GM12878 (cell line): ENCODE results near the gene SAC3D1. TPM values are rescaled to one million over a fixed set of nuclear protein-coding genes. Genes with fewer than 3 reads are reported as not detected.

ENCODE experiments used
- BACH1 ChIP-seq: fragments of 450-650 bp; IDR thresholded peaks from 2 replicates; pipeline ENCODE4 v1.6.1; 2017; ENCODE audit warnings: mild to moderate bottlenecking, borderline replicate concordance
- CREB1 ChIP-seq: IDR thresholded peaks from 2 replicates; pipeline ENCODE4 v1.6.1; 2012; ENCODE audit warnings: low read depth, mild to moderate bottlenecking, inconsistent platforms
- GATAD2B ChIP-seq: fragments of 450-650 bp; conservative IDR thresholded peaks from 2 replicates; pipeline ENCODE4 v1.6.1; 2017; ENCODE audit warnings: low read depth, mild to moderate bottlenecking, moderate library complexity
- IKZF1 ChIP-seq: fragments of 450-650 bp; conservative IDR thresholded peaks from 2 replicates; pipeline ENCODE4 v1.6.1; 2017; ENCODE audit warnings: antibody characterized with exemption, mild to moderate bottlenecking
- IKZF2 ChIP-seq, 2 experiments: fragments of 450-650 bp; IDR thresholded peaks; 2 replicates each; pipeline ENCODE4 v1.6.1; 2017; ENCODE audit warnings: mild to moderate bottlenecking in 2 of 2, moderate library complexity in 2 of 2
- POLR2AphosphoS5 ChIP-seq: IDR thresholded peaks from 2 replicates; pipeline ENCODE4 v1.6.1; 2011; ENCODE audit warnings: mild to moderate bottlenecking, low read length, inconsistent platforms
- RELB ChIP-seq: fragments of 450-650 bp; IDR thresholded peaks from 2 replicates; pipeline ENCODE4 v1.6.1; 2017; ENCODE audit warnings: low read depth, mild to moderate bottlenecking, moderate library complexity
- REST ChIP-seq: IDR thresholded peaks from 2 replicates; pipeline ENCODE4 v1.6.1; 2012; ENCODE audit warnings: mild to moderate bottlenecking, low read depth, low read length
- SMC3 ChIP-seq: IDR thresholded peaks from 2 replicates; pipeline ENCODE4 v1.6.1; 2011; ENCODE audit warnings: low read length, improper control_type of control experiment, borderline replicate concordance
- ZBED1 ChIP-seq: IDR thresholded peaks from 2 replicates; pipeline ENCODE4 v1.6.1; 2016; ENCODE audit warnings: borderline replicate concordance
- polyA plus RNA-seq, 11 experiments: library from polyadenylated mRNA; depleted of rRNA in 4 of 11; unstranded in 6 of 11; stranded (reverse) in 5 of 11; fragments of >200 nt; fragmentation: Nextera tagmentation in 4 of 11; fragmentation: Illumina TruSeq in 1 of 11; extraction: Ambion mirVana in 4 of 11; extraction: Trizol in 1 of 11; gene quantifications; 1 replicate in 1 of 11; 2 replicates in 10 of 11; pipeline versions ENCODE4 v1.2.1 to v1.2.3, GENCODE V29; 2011 to 2016; ENCODE audit warnings: inconsistent platforms in 2 of 11, missing spikeins in 2 of 11, low read depth in 1 of 11
- total RNA-seq, 4 experiments: library from RNA; depleted of rRNA in 3 of 4; stranded (reverse); fragments of >200 nt in 3 of 4; fragmentation: Illumina TruSeq in 1 of 4; extraction: Trizol in 1 of 4; gene quantifications; 2 replicates each; pipeline versions ENCODE4 v1.2.1 to v1.2.3, GENCODE V29; 2013 to 2021

The SAC3D1 gene
- total and polyA plus RNA-seq, 10 of the 15 experiments (the other 5 are each of a cell fraction or from before 2014, with no cell fraction given): 0.16 to 44.6 (median 12.1) TPM

GRCh38 chr11:64996710-64997380 lies 44.2 kb upstream of the SAC3D1 start, which contains the start of gene BATF2 (continued):
- 0 out of 2 replicates have a peak, but pooled peaks have one; percentile 33 for TF ChIP-seq REST
- TF ChIP-seq ZBED1: no peak
- no peak for TF ChIP-seq BACH1
- peak; percentile 51; the same call in 1 of the 2 replicates for TF ChIP-seq RELB
- TF ChIP-seq GATAD2B: peak; percentile 57
- TF ChIP-seq POLR2AphosphoS5: no peak
- TF ChIP-seq IKZF2 (IDR thresholded peaks at IDR 0.05): peak; percentile 78 to 86; a peak in 3 of 4 replicates
- no peak for TF ChIP-seq CREB1
- TF ChIP-seq IKZF1: peak; percentile 88
- TF ChIP-seq SMC3: 0 out of 2 replicates have a peak, but pooled peaks have one; percentile 25
